ENCODE results near the gene SLC44A5. TPM values are rescaled to one million over a fixed set of nuclear protein-coding genes. Genes with fewer than 3 reads are reported as not detected.

SLC44A5 gene
- total RNA-seq, 1 experiment from 2014 or later, result 0.18 TPM

- no peak for DNase-seq (ENCODE audit: low read depth, low spot score)
- ChIA-PET CTCF (no interaction called here), POLR2A (no interaction called here)
- ATAC-seq, result no peak
- Histone ChIP-seq H3K4me1 (ENCODE audit: control insufficient read depth, insufficient read depth, low read length) (no peaks in the 10 kb centered on the region), H3K4me3 (ENCODE audit: low read depth in 2 of 2, low read length in 2 of 2) (no peak overlapping the region), H3K36me3 (ENCODE audit: control insufficient read depth, insufficient read depth, low read length) (no peaks in the 10 kb centered on the region), H3K27ac (ENCODE audit: low read length) (no peak overlapping the region), H3K27me3 (ENCODE audit: control insufficient read depth, insufficient read depth, low read length) (no peaks in the 10 kb centered on the region), H3K9me3 (ENCODE audit: control insufficient read depth, insufficient read depth, low read depth, low read length) (no peaks in the 10 kb centered on the region)
- TF ChIP-seq POLR2AphosphoS5 (IDR thresholded peaks at IDR 0.05; ENCODE audit: low read depth, low read length), result no peak
- no peak for TF ChIP-seq TCF7L2 (IDR thresholded peaks at IDR 0.05; ENCODE audit: low read depth, low read length)
- intact Hi-C loops (cut with micrococcal nuclease; ENCODE audit: unreplicated experiment) (no loop called here), in situ Hi-C loops (cut with HindIII; ENCODE audit: low pct_unique_long_range_greater_than_20kb, low sequenced_read_pairs) (no loop called here)
- no TSS peak for BruUV-seq (replicated peaks)
Observed at GRCh38 chr1:75342786-75343185, 268.1 kb downstream of the SLC44A5 start.

DNA sequence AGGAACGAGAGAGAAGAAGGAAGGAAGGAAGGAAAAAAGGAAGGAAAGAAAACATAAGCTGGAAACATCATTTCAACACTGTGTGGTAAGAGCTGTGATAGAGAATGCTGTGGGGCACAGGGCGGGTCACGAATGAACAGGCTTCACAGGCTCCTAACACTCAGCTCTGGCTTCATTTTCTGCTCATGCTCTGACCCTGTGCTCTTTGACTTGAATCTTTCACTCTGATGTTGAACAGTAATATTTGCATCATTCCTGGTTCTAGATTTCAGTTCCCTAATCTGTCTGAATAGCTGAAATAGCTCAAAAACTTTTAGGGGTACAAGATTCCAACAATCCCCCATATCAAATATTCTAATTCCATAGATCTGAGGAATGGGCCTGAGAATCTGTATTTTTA lies 269.4 kb downstream of the SLC44A5 start:
- Histone ChIP-seq H3K9me3 (ENCODE audit: control insufficient read depth, insufficient read depth, low read depth, low read length) (no peaks in the 10 kb centered on the region), H3K4me3 (ENCODE audit: low read depth in 2 of 2, low read length in 2 of 2) (no peak overlapping the region), H3K36me3 (ENCODE audit: control insufficient read depth, insufficient read depth, low read length) (no peaks in the 10 kb centered on the region), H3K27ac (ENCODE audit: low read length) (no peak overlapping the region), H3K27me3 (ENCODE audit: control insufficient read depth, insufficient read depth, low read length) (no peaks in the 10 kb centered on the region), H3K4me1 (ENCODE audit: control insufficient read depth, insufficient read depth, low read length) (no peaks in the 10 kb centered on the region)
- DNase-seq (ENCODE audit: low read depth, low spot score) (no peak), ATAC-seq (no peak)
- ChIA-PET CTCF (no interaction called here), POLR2A (no interaction called here)
- TF ChIP-seq REST (IDR thresholded peaks at IDR 0.05; ENCODE audit: insufficient read depth in 1 of 2, low read depth in 2 of 2, low read length in 1 of 2) (no peak), SIN3A (IDR thresholded peaks at IDR 0.05; ENCODE audit: borderline replicate concordance, insufficient read depth, low read depth, low read length) (no peak), POLR2AphosphoS5 (IDR thresholded peaks at IDR 0.05; ENCODE audit: low read depth, low read length) (no peak), TCF7L2 (IDR thresholded peaks at IDR 0.05; ENCODE audit: low read depth, low read length) (no peak), CTCF (IDR thresholded peaks at IDR 0.05) (no peak)
- in situ Hi-C loops (cut with HindIII; ENCODE audit: low pct_unique_long_range_greater_than_20kb, low sequenced_read_pairs) (no loop called here), intact Hi-C loops (cut with micrococcal nuclease; ENCODE audit: unreplicated experiment) (no loop called here)
- BruUV-seq (replicated peaks), result no TSS peak

- H3K4me3 ChIP-seq (ENCODE audit: low read depth in 2 of 2, low read length in 2 of 2), result no peak overlapping the region
- H3K36me3 ChIP-seq (ENCODE audit: control insufficient read depth, insufficient read depth, low read length), result no peaks in the 10 kb centered on the region
- H3K4me1 ChIP-seq (ENCODE audit: control insufficient read depth, insufficient read depth, low read length), result no peaks in the 10 kb centered on the region
- H3K27ac ChIP-seq (ENCODE audit: low read length), result no peak overlapping the region
- DNase-seq (ENCODE audit: low read depth, low spot score) (no peak), ATAC-seq (no peak)
- no peaks in the 10 kb centered on the region for H3K27me3 ChIP-seq (ENCODE audit: control insufficient read depth, insufficient read depth, low read length)
- CTCF ChIA-PET, result no interaction called here
- POLR2A ChIA-PET, result no interaction called here
- H3K9me3 ChIP-seq (ENCODE audit: control insufficient read depth, insufficient read depth, low read depth, low read length), result no peaks in the 10 kb centered on the region
- intact Hi-C loops (cut with micrococcal nuclease; ENCODE audit: unreplicated experiment) (no loop called here), in situ Hi-C loops (cut with HindIII; ENCODE audit: low pct_unique_long_range_greater_than_20kb, low sequenced_read_pairs) (no loop called here)
- TF ChIP-seq CTCF (IDR thresholded peaks at IDR 0.05) (no peak), SIN3A (IDR thresholded peaks at IDR 0.05; ENCODE audit: borderline replicate concordance, insufficient read depth, low read depth, low read length) (no peak), REST (IDR thresholded peaks at IDR 0.05; ENCODE audit: insufficient read depth in 1 of 2, low read depth in 2 of 2, low read length in 1 of 2) (no peak), POLR2AphosphoS5 (IDR thresholded peaks at IDR 0.05; ENCODE audit: low read depth, low read length) (no peak), TCF7L2 (IDR thresholded peaks at IDR 0.05; ENCODE audit: low read depth, low read length) (no peak)
- no TSS peak for BruUV-seq (replicated peaks)
Observed at GRCh38 chr1:75338616-75339483, 272.1 kb downstream of the SLC44A5 start.

Measured in Panc1 (cell line).